Ovary (tissue), 9 donors: ENCODE results near the gene SSU72. TPM values are rescaled to one million over a fixed set of nuclear protein-coding genes. Genes with fewer than 3 reads are reported as not detected.

Experiments
- DNase-seq, 5 donors: peaks; one replicate each; pipeline ENCODE4 v3.0.0-alpha.2; 2019 to 2020
- H3K27ac ChIP-seq, 2 donors: fragments of 200-600 bp; one replicate each; pipeline versions ENCODE4 v1.5.1 to v1.8.0; 2019 to 2022
- H3K27me3 ChIP-seq: fragments of 200-600 bp; one replicate; pipeline ENCODE4 v1.8.0; 2022
- H3K36me3 ChIP-seq: fragments of 200-600 bp; sonication (generic); one replicate; pipeline ENCODE4 v1.5.1; 2019
- H3K4me1 ChIP-seq: one replicate; pipeline ENCODE4 v1.8.1; 2013; ENCODE audit warnings: mild to moderate bottlenecking, moderate library complexity; ENCODE audit not compliant: insufficient read depth
- H3K4me3 ChIP-seq: fragments of 200-600 bp; sonication (generic); one replicate; pipeline ENCODE4 v1.5.1; 2017
- H3K9me3 ChIP-seq, 2 donors: fragments of 200-600 bp in 1 of 2; sonication (generic) in 1 of 2; one replicate each; pipeline versions ENCODE4 v1.5.1 to v1.8.1; 2013 to 2019; ENCODE audit warnings: mild to moderate bottlenecking in 1 of 2, moderate library complexity in 1 of 2
- EP300 ChIP-seq: sonication (generic); formaldehyde crosslinking; IDR thresholded peaks from one replicate; pipeline ENCODE4 v1.6.1; 2017; ENCODE audit warnings: antibody characterized with exemption
- POLR2A ChIP-seq: fragments of 450-650 bp; IDR thresholded peaks from one replicate; pipeline ENCODE4 v1.6.1; 2017; ENCODE audit warnings: antibody characterized with exemption, mild to moderate bottlenecking, moderate library complexity
- WGBS, 3 donors: extraction: QIAGEN DNeasy Blood & Tissue Kit in 1 of 3; methylation state at CpG; one replicate each; pipeline versions ENCODE4 v1.1.5 to v1.1.7; 2013 to 2017; 5-methylcytosine and 5-hydroxymethylcytosine counted together
- intact Hi-C, 4 donors: fragments of 100-400 bp; cut with DNase I; formaldehyde crosslinking; loops; one replicate each; pipeline versions ENCODE4 v1.11.0 to v1.15.1; 2022 to 2023
- polyA plus RNA-seq, 2 donors: library from polyadenylated mRNA; stranded (reverse); fragments of 200-250 nt in 1 of 2; fragments of 350-450 nt in 1 of 2; fragmentation: Illumina TruSeq in 1 of 2; extraction: RNeasy Lipid Tissue Mini Kit (QIAGEN cat#74804) in 1 of 2; gene quantifications; one replicate each; pipeline ENCODE4 v1.2.3, GENCODE V29; 2013 to 2014
- total RNA-seq, 7 donors: library from RNA; depleted of rRNA in 2 of 7; stranded (reverse); fragments of >200 nt in 2 of 7; fragmentation: NEBNext Ultra II Directional in 3 of 7; extraction: Animal tissue kit (Norgen Biotek cat#: 25700) in 3 of 7; gene quantifications; one replicate each; pipeline versions ENCODE4 v1.1.0 to v1.2.4, GENCODE V29; 2016 to 2023
- TF ChIP-seq, protein P1 (sequence below), 3 donors: fragments of 450-650 bp in 2 of 3; fragments of 200-600 bp in 1 of 3; IDR thresholded peaks; one replicate each; pipeline versions ENCODE4 v1.5.1 to v1.8.0; 2016 to 2022; ENCODE audit warnings: antibody characterized with exemption in 3 of 3, mild to moderate bottlenecking in 1 of 3
- donor health status: DM: no; HTN: no; CAD: no; lungs with moderate emphysema.
- donor health status: DM: no; HTN: no; CAD: no.
- donor health status: Bipolar disorder and iron deficiency.
- donor health status: DM: yes; HTN: yes; CAD: no.
- donor health status: DM: no; HTN: no; CAD: no.
- donor health status: DM: yes; HTN: yes; CAD: no.

Gene SSU72
- total and polyA plus RNA-seq, 9 donors: 72.3 to 119 (median 110) TPM

DNA sequence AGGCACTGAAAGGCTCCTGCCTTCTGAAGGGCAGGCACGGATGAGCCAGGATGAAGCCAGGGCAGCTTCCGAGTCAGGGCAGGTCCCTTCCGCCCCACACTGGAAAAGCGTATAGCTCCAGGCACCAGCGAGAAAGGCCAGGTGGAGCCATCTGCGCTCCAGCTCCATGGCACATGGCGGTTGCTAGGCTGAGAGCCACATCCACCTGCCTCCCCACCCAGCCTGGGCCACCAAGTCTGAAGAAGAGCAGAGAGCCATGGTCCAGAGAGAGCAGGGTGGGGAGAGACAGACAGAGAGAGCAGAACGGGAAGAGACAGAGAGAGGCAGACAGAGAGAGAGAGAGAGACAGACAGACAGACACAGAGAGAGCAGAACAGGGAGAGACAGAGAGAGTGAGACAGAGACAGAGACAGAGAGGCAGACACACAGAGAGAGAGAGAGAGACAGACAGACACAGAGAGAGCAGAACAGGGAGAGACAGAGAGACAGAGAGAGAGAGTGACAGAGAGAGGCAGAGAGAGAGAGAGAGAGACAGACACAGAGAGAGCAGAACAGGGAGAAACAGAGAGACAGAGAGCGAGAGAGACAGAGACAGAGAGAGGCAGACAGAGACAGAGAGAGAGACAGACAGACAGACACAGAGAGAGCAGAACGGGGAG is 20.1 kb upstream of the SSU72 start:
- H3K4me3 ChIP-seq: no peak overlapping the region
- intact Hi-C loops: no loop called here
- 30 to 49% (median 45%) methylated on average over 10 of the region's 10 CpGs for WGBS, 3 donors
- H3K27ac ChIP-seq: no peak overlapping the region
- peaks cover 7% of the 10 kb centered on the region for H3K4me1 ChIP-seq
- no peaks in the 10 kb centered on the region for H3K36me3 ChIP-seq
- DNase-seq: no peak
- H3K27me3 ChIP-seq: no peaks in the 10 kb centered on the region
- H3K9me3 ChIP-seq: no peaks in the 10 kb centered on the region
- TF ChIP-seq EP300 (no peak), POLR2A (no peak)
- TF ChIP-seq, protein P1, sequence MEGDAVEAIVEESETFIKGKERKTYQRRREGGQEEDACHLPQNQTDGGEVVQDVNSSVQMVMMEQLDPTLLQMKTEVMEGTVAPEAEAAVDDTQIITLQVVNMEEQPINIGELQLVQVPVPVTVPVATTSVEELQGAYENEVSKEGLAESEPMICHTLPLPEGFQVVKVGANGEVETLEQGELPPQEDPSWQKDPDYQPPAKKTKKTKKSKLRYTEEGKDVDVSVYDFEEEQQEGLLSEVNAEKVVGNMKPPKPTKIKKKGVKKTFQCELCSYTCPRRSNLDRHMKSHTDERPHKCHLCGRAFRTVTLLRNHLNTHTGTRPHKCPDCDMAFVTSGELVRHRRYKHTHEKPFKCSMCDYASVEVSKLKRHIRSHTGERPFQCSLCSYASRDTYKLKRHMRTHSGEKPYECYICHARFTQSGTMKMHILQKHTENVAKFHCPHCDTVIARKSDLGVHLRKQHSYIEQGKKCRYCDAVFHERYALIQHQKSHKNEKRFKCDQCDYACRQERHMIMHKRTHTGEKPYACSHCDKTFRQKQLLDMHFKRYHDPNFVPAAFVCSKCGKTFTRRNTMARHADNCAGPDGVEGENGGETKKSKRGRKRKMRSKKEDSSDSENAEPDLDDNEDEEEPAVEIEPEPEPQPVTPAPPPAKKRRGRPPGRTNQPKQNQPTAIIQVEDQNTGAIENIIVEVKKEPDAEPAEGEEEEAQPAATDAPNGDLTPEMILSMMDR (IDR thresholded peaks at IDR 0.05): no peak

DNA sequence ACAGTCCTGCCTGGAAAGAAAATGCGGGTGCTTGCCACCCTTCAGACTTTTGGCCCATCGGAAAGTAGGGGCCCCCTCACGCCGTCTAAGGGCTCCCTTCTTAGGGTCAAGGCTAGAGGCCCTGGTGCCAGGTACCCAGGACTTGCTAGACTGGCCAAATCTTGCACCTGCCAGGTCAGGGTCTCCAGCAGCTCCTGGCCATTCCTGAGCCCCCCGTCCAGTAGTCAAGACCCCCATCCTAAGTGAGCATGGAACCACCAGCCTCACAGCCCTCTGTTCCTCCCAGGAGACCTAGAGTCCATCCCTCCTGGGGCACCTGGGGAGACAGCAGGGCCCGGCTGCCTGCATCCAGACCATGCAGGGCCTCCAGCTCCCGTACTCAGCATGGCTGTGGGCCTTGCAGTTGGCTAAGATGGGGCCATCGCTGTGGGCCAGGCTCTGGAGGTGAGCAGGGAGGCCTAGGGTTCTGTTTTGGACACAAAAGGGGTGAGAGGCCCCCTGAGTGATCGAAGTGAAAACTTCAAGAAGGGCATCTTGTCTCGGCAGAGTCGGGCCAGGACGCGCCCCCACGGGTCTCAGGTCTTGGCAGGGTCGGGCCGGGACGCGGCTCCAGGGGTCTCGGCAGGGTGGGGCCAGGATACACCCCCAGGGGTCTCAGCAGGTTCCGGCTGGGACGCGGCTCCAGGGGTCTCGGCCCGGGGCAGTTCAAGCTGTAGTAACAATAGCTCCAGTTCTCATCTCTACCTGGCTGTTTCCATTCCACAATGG is 19.4 kb upstream of the SSU72 start:
- TF ChIP-seq POLR2A: no peak
- TF ChIP-seq, protein P1 (IDR thresholded peaks at IDR 0.05): no peak
- no peak for TF ChIP-seq EP300
- DNase-seq: no peak
- no peaks in the 10 kb centered on the region for H3K27me3 ChIP-seq
- no peak overlapping the region for H3K27ac ChIP-seq
- no peaks in the 10 kb centered on the region for H3K36me3 ChIP-seq
- 66 to 77% (median 73%) methylated on average over 24 of the region's 24 CpGs for WGBS, 3 donors
- H3K9me3 ChIP-seq: no peaks in the 10 kb centered on the region
- no peak overlapping the region for H3K4me3 ChIP-seq
- H3K4me1 ChIP-seq: peaks cover 4% of the 10 kb centered on the region
- intact Hi-C loops: no loop called here

DNA sequence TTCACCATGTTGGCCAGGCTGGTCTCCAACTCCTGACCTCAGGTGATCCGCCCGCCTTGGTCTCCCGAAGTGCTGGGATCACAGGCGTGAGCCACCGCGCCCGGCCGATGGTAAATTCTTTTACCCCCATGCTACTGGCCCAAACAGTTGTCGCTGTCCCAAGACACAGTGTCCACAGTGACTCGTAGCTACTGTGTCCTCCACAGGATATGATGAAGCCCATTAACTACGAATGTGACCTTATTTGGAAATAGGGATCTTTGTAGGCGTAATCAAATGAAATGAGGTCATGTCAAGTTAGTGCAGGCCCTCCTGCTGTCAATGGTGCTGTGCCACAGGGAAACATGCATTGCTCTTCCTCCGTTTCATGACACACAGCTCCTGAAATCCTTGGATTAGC is 16.8 kb upstream of the SSU72 start:
- H3K27ac ChIP-seq: no peak overlapping the region
- no peaks in the 10 kb centered on the region for H3K9me3 ChIP-seq
- H3K4me1 ChIP-seq: no peaks in the 10 kb centered on the region
- no peak for DNase-seq
- TF ChIP-seq, protein P1 (IDR thresholded peaks at IDR 0.05): no peak
- TF ChIP-seq EP300 (no peak), POLR2A (no peak)
- no peaks in the 10 kb centered on the region for H3K36me3 ChIP-seq
- WGBS, 3 donors: 89 to 92% (median 90%) methylated on average over 13 of the region's 13 CpGs
- no peak overlapping the region for H3K4me3 ChIP-seq
- intact Hi-C loops: no loop called here
- no peaks in the 10 kb centered on the region for H3K27me3 ChIP-seq

DNA sequence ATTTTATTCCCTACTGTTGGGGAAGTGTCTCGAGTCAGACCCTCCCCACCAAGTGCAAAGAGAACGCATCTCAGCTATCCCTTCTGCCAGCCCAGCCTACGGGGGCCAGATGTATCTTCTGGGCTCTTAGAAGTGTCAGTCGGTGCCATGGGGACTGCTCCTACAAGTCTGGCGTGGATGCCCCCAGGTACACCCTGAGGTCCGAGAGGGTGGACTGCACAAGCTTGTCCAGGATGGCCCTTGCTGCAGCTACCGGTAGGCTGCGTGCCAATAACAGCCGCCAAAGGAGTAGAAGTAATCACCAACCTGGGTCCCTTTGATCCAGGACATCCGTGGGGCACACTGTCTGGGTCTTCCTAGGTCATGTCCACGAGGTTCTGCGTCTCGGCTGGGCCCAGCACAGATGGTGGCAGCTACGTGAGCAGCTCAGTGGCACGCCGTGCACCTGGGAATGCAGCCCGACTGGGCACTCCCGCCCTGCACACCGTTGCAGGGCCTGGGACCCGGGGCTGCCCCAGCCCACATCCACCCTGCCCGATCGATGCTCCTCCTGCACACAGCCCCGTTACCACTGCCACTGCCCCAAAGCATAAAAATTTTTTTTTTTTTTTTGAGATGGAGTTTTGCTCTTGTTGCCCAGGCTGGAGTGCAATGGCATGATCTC is 8.8 kb upstream of the SSU72 start:
- H3K27me3 ChIP-seq: no peaks in the 10 kb centered on the region
- no peak for DNase-seq
- H3K4me3 ChIP-seq: no peak overlapping the region
- TF ChIP-seq, protein P1 (IDR thresholded peaks at IDR 0.05): no peak
- no peak for TF ChIP-seq EP300
- no peak for TF ChIP-seq POLR2A
- intact Hi-C loops: no loop called here
- no peaks in the 10 kb centered on the region for H3K4me1 ChIP-seq
- 81 to 82% (median 82%) methylated on average over 17 to 23 of the region's 23 CpGs for WGBS, 3 donors
- H3K27ac ChIP-seq: no peak overlapping the region
- H3K36me3 ChIP-seq: no peaks in the 10 kb centered on the region
- no peaks in the 10 kb centered on the region for H3K9me3 ChIP-seq
